Neural crest cell (in vitro differentiated cells): ENCODE results near the gene THSD7A. TPM values are rescaled to one million over a fixed set of nuclear protein-coding genes. Genes with fewer than 3 reads are reported as not detected.
A peak's percentile ranks its signal among the peaks of the same experiment; 100 is the strongest.

Experiments used
- DNase-seq: peaks from one replicate; pipeline ENCODE4 v3.0.0; 2021; ENCODE audit warnings: low read depth, mixed read lengths, low spot score
- H3K27ac Mint-ChIP-seq: one replicate; pipeline ENCODE4 v1.8.0; 2021; ENCODE audit warnings: mild to moderate bottlenecking, mixed read lengths; ENCODE audit not compliant: unreplicated experiment
- H3K27me3 Mint-ChIP-seq: 2 replicates; pipeline ENCODE4 v1.8.0; 2021; ENCODE audit warnings: low read depth, mild to moderate bottlenecking, mixed read lengths
- H3K36me3 Mint-ChIP-seq: 2 replicates; pipeline ENCODE4 v1.8.0; 2021; ENCODE audit warnings: low read depth, mild to moderate bottlenecking, mixed read lengths
- H3K4me1 Mint-ChIP-seq: 2 replicates; pipeline ENCODE4 v1.8.0; 2021; ENCODE audit warnings: mixed read lengths
- H3K4me3 Mint-ChIP-seq: one replicate; pipeline ENCODE4 v1.8.0; 2021; ENCODE audit warnings: mild to moderate bottlenecking, mixed read lengths
- H3K9me3 Mint-ChIP-seq: 2 replicates; pipeline ENCODE4 v1.8.0; 2021; ENCODE audit warnings: mixed read lengths
- CTCF ChIP-seq: fragments of 200-600 bp; sonication (generic); conservative IDR thresholded peaks from 2 replicates; pipeline ENCODE4 v1.5.0; 2021; ENCODE audit warnings: antibody characterized with exemption, mild to moderate bottlenecking
- total RNA-seq: library from RNA; stranded (reverse); gene quantifications from 2 replicates; pipeline ENCODE4 v1.2.1, GENCODE V29; 2021

Gene THSD7A
- total RNA-seq, 1 donor from 2014 or later, result 4.8 TPM

GRCh38 chr7:11567571-11567970 is 264.4 kb downstream of the THSD7A start:
- no peaks in the 10 kb centered on the region for H3K36me3 Mint-ChIP-seq
- no peaks in the 10 kb centered on the region for H3K4me1 Mint-ChIP-seq
- no peak overlapping the region for H3K4me3 Mint-ChIP-seq
- H3K27me3 Mint-ChIP-seq, result no peaks in the 10 kb centered on the region
- H3K9me3 Mint-ChIP-seq, result no peaks in the 10 kb centered on the region
- TF ChIP-seq CTCF, result no peak
- no peak for DNase-seq
- no peak overlapping the region for H3K27ac Mint-ChIP-seq

- peak; percentile 29 for TF ChIP-seq CTCF
- H3K9me3 Mint-ChIP-seq, result no peaks in the 10 kb centered on the region
- H3K27ac Mint-ChIP-seq, result no peak overlapping the region
- DNase-seq, result no peak
- no peaks in the 10 kb centered on the region for H3K27me3 Mint-ChIP-seq
- no peaks in the 10 kb centered on the region for H3K4me1 Mint-ChIP-seq
- H3K36me3 Mint-ChIP-seq, result no peaks in the 10 kb centered on the region
- no peak overlapping the region for H3K4me3 Mint-ChIP-seq
Measured at GRCh38 chr7:11557627-11558026, 274.4 kb downstream of the THSD7A start.

- Mint-ChIP-seq H3K4me3 (no peak overlapping the region), H3K36me3 (no peaks in the 10 kb centered on the region), H3K4me1 (no peaks in the 10 kb centered on the region), H3K27me3 (no peaks in the 10 kb centered on the region), H3K27ac (no peak overlapping the region), H3K9me3 (no peaks in the 10 kb centered on the region)
- no peak for TF ChIP-seq CTCF
- no peak for DNase-seq
Measured at GRCh38 chr7:11552676-11553296, 279.2 kb downstream of the THSD7A start.

- no peaks in the 10 kb centered on the region for H3K9me3 Mint-ChIP-seq
- TF ChIP-seq CTCF, result no peak
- no peaks in the 10 kb centered on the region for H3K4me1 Mint-ChIP-seq
- H3K36me3 Mint-ChIP-seq, result no peaks in the 10 kb centered on the region
- no peak overlapping the region for H3K27ac Mint-ChIP-seq
- H3K27me3 Mint-ChIP-seq, result no peaks in the 10 kb centered on the region
- DNase-seq, result no peak
- no peak overlapping the region for H3K4me3 Mint-ChIP-seq
Measured at GRCh38 chr7:11551470-11551869, 280.5 kb downstream of the THSD7A start.

GRCh38 chr7:11548532-11548931 is 283.5 kb downstream of the THSD7A start:
- no peak for DNase-seq
- no peaks in the 10 kb centered on the region for H3K9me3 Mint-ChIP-seq
- no peaks in the 10 kb centered on the region for H3K36me3 Mint-ChIP-seq
- no peak overlapping the region for H3K4me3 Mint-ChIP-seq
- H3K4me1 Mint-ChIP-seq, result no peaks in the 10 kb centered on the region
- no peak for TF ChIP-seq CTCF
- H3K27ac Mint-ChIP-seq, result no peak overlapping the region
- no peaks in the 10 kb centered on the region for H3K27me3 Mint-ChIP-seq

GRCh38 chr7:11541330-11541729 is 290.7 kb downstream of the THSD7A start:
- no peak for TF ChIP-seq CTCF
- peaks cover 12% of the 10 kb centered on the region for H3K36me3 Mint-ChIP-seq
- no peak for DNase-seq
- H3K27me3 Mint-ChIP-seq, result no peaks in the 10 kb centered on the region
- no peak overlapping the region for H3K27ac Mint-ChIP-seq
- H3K9me3 Mint-ChIP-seq, result peaks cover 7% of the 10 kb centered on the region
- H3K4me1 Mint-ChIP-seq, result no peaks in the 10 kb centered on the region
- no peak overlapping the region for H3K4me3 Mint-ChIP-seq
